Gastrocnemius medialis (tissue), 4 donors: ENCODE results near the gene RLN3.

Source experiments
- POLR2A ChIP-seq, 2 donors: fragments of 450-650 bp; IDR thresholded peaks; one replicate each; pipeline ENCODE4 v1.6.1; 2017; ENCODE audit warnings: antibody characterized with exemption in 2 of 2, mild to moderate bottlenecking in 2 of 2, moderate library complexity in 2 of 2
- TF ChIP-seq, protein P1 (sequence below), 5 experiments: fragments of 450-650 bp in 3 of 5; fragments of 200-600 bp in 2 of 5; sonication (generic) in 2 of 5; IDR thresholded peaks in 4 of 5; conservative IDR thresholded peaks in 1 of 5; 1 replicate in 4 of 5; 2 replicates in 1 of 5; pipeline ENCODE4 v1.5.1; 2016 to 2019; ENCODE audit warnings: antibody characterized with exemption in 5 of 5, mild to moderate bottlenecking in 3 of 5, moderate library complexity in 3 of 5

DNA sequence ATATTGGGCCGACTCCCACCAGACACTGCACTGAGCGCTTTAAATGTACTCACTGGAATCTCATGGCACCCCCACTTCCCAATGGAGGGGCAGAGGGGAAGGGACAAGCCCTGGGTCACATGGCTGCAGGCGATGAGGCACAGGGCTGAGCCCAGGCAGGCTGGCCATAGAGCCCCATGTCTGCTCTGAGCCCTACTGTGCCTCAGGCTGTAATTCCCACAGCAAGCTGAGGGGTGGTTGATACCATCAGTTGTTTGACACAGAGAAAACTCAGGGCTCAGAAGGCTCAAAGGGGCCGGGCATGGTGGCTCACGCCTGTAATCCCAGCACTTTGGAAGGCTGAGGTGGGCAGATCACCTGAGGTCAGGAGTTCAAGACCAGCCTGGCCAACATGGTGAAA is 46.9 kb upstream of the RLN3 start:
- no peak for TF ChIP-seq POLR2A (IDR thresholded peaks at IDR 0.05)
- TF ChIP-seq, protein P1, sequence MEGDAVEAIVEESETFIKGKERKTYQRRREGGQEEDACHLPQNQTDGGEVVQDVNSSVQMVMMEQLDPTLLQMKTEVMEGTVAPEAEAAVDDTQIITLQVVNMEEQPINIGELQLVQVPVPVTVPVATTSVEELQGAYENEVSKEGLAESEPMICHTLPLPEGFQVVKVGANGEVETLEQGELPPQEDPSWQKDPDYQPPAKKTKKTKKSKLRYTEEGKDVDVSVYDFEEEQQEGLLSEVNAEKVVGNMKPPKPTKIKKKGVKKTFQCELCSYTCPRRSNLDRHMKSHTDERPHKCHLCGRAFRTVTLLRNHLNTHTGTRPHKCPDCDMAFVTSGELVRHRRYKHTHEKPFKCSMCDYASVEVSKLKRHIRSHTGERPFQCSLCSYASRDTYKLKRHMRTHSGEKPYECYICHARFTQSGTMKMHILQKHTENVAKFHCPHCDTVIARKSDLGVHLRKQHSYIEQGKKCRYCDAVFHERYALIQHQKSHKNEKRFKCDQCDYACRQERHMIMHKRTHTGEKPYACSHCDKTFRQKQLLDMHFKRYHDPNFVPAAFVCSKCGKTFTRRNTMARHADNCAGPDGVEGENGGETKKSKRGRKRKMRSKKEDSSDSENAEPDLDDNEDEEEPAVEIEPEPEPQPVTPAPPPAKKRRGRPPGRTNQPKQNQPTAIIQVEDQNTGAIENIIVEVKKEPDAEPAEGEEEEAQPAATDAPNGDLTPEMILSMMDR (IDR thresholded peaks at IDR 0.05 in 4 of 5, conservative IDR thresholded peaks at IDR 0.05 in 1 of 5): no peak
